HepG2 (cell line): ENCODE results near the gene TSR1. TPM values are rescaled to one million over a fixed set of nuclear protein-coding genes. Genes with fewer than 3 reads are reported as not detected.

Source experiments
- ATAC-seq: fragments of 200-7000 bp; cut with Tn5 transposase; 3 replicates; pipeline ENCODE4 v1.9.1; 2020; ENCODE audit warnings: mild to moderate bottlenecking, moderate library complexity
- BruUV-seq: library from RNA; stranded (reverse); fragments of 400-500 nt; replicated peaks from 2 replicates; lab custom pipeline; 2021; lab: Mats Ljungman, UMichigan
- CTCF ChIA-PET: fragments of 300-600 bp; formaldehyde crosslinking; extraction: SDS; loops from one replicate; lab custom pipeline; 2021; ENCODE audit warnings: low total read pairs, inconsistent platforms, low intra/inter-chr PET ratio; lab: Yijun Ruan, JAX
- POLR2A ChIA-PET: fragments of 350-600 bp; sonication (Branson Sonifier 250); formaldehyde crosslinking; loops from one replicate; lab custom pipeline; 2020; ENCODE audit warnings: antibody characterized with exemption, inconsistent platforms; lab: Yijun Ruan, JAX
- DNase-seq: peaks from one replicate; pipeline ENCODE4 v3.0.0-alpha.2; 2015; ENCODE audit warnings: low spot score
- FAIRE-seq: peaks from 3 replicates; lab custom pipeline; 2011; peaks lifted over from hg19 to GRCh38; lab: Jason Lieb, UNC
- H2AFZ ChIP-seq: one replicate; pipeline ENCODE4 v1.6.1; 2011; ENCODE audit warnings: low read length, inconsistent platforms
- H3K27ac ChIP-seq: fragments of 300-600 bp; 3 replicates; pipeline ENCODE4 v1.8.0; 2011; ENCODE audit warnings: mixed run types, mild to moderate bottlenecking, mixed read lengths, low read length, inconsistent platforms; ENCODE audit not compliant: insufficient read depth; ENCODE audit errors: extremely low read length
- H3K27me3 ChIP-seq, 2 experiments: fragments of 200-600 bp in 1 of 2; 2 replicates in 1 of 2; 3 replicates in 1 of 2; pipeline versions ENCODE4 v1.6.0 to v1.8.0; 2011; ENCODE audit warnings: low read length in 2 of 2, mild to moderate bottlenecking in 2 of 2, moderate library complexity in 2 of 2, inconsistent platforms in 1 of 2; ENCODE audit not compliant: insufficient read depth in 2 of 2, control insufficient read depth in 1 of 2
- H3K36me3 ChIP-seq, 2 experiments: fragments of 200-600 bp in 1 of 2; replicated peaks in 1 of 2; 2 replicates in 1 of 2; 3 replicates in 1 of 2; pipeline versions ENCODE4 v1.5.1 to v1.8.0; 2011; ENCODE audit warnings: low read length in 2 of 2, inconsistent platforms in 1 of 2; ENCODE audit not compliant: insufficient read depth in 2 of 2, control insufficient read depth in 1 of 2
- H3K4me1 ChIP-seq: 2 replicates; pipeline ENCODE4 v1.5.1; 2012; ENCODE audit warnings: low read length, inconsistent platforms; ENCODE audit not compliant: insufficient read depth
- H3K4me2 ChIP-seq: 2 replicates; pipeline ENCODE4 v1.6.0; 2011; ENCODE audit warnings: low read depth, low read length, inconsistent platforms
- H3K4me3 ChIP-seq, 3 experiments: fragments of 200-600 bp in 1 of 3; sonication (generic), shearing (Covaris generic) in 1 of 3; replicated peaks in 1 of 3; 2 replicates each; pipeline ENCODE4 v1.5.1; 2011 to 2016; ENCODE audit warnings: low read length in 3 of 3, inconsistent platforms in 2 of 3, low read depth in 2 of 3, mild to moderate bottlenecking in 2 of 3, control low read depth in 1 of 3, mixed read lengths in 1 of 3; ENCODE audit not compliant: insufficient read depth in 1 of 3
- H3K79me2 ChIP-seq: one replicate; pipeline ENCODE4 v1.6.1; 2011; ENCODE audit warnings: low read length, inconsistent platforms; ENCODE audit not compliant: insufficient read depth
- H3K9ac ChIP-seq: 2 replicates; pipeline ENCODE4 v1.6.0; 2011; ENCODE audit warnings: mild to moderate bottlenecking, low read depth, low read length, inconsistent platforms; ENCODE audit not compliant: insufficient read depth
- H3K9me3 ChIP-seq: 2 replicates; pipeline ENCODE4 v1.5.1; 2012; ENCODE audit warnings: mild to moderate bottlenecking, low read length
- H4K20me1 ChIP-seq: 2 replicates; pipeline ENCODE4 v1.6.0; 2011; ENCODE audit warnings: inconsistent platforms, mild to moderate bottlenecking, low read length, moderate library complexity; ENCODE audit not compliant: insufficient read depth
- AKAP8 ChIP-seq: sonication (generic); formaldehyde crosslinking; IDR thresholded peaks from 2 replicates; pipeline ENCODE4 v1.5.1; 2020; ENCODE audit warnings: mild to moderate bottlenecking, missing genetic modification reagents
- CENPBD1 ChIP-seq: sonication (generic); formaldehyde crosslinking; IDR thresholded peaks from 2 replicates; pipeline ENCODE4 v1.8.0; 2022; ENCODE audit warnings: missing genetic modification reagents, low read depth, mild to moderate bottlenecking, borderline replicate concordance
- DR1 ChIP-seq: sonication (generic); formaldehyde crosslinking; IDR thresholded peaks from 2 replicates; pipeline ENCODE4 v1.8.0; 2021; ENCODE audit warnings: mild to moderate bottlenecking, missing genetic modification reagents, inconsistent platforms
- GLI4 ChIP-seq: sonication (generic); formaldehyde crosslinking; IDR thresholded peaks from 2 replicates; pipeline ENCODE4 v1.5.1; 2020; ENCODE audit warnings: missing genetic modification reagents, mild to moderate bottlenecking, moderate library complexity, borderline replicate concordance
- GZF1 ChIP-seq: sonication (generic); formaldehyde crosslinking; IDR thresholded peaks from 2 replicates; pipeline ENCODE4 v1.5.1; 2020; ENCODE audit warnings: mild to moderate bottlenecking, missing genetic modification reagents
- HOMEZ ChIP-seq: IDR thresholded peaks from 2 replicates; pipeline ENCODE4 v1.6.1; 2016; ENCODE audit warnings: low read depth
- PITX1 ChIP-seq: sonication (generic); formaldehyde crosslinking; IDR thresholded peaks from 2 replicates; pipeline ENCODE4 v1.5.1; 2020; ENCODE audit warnings: mild to moderate bottlenecking, missing genetic modification reagents
- REL ChIP-seq: sonication (generic); formaldehyde crosslinking; conservative IDR thresholded peaks from 2 replicates; pipeline ENCODE4 v1.8.0; 2022; ENCODE audit warnings: mild to moderate bottlenecking, missing genetic modification reagents, moderate library complexity
- RNF219 ChIP-seq: sonication (generic); formaldehyde crosslinking; IDR thresholded peaks from 2 replicates; pipeline ENCODE4 v1.5.0; 2020; ENCODE audit warnings: mild to moderate bottlenecking, missing genetic modification reagents
- TRIM24 ChIP-seq: sonication (generic); formaldehyde crosslinking; IDR thresholded peaks from 2 replicates; pipeline ENCODE4 v1.8.0; 2022; ENCODE audit warnings: mild to moderate bottlenecking, missing genetic modification reagents
- ZNF337 ChIP-seq: sonication (generic); formaldehyde crosslinking; IDR thresholded peaks from 2 replicates; pipeline ENCODE4 v1.5.1; 2020; ENCODE audit warnings: missing genetic modification reagents, low read depth, mild to moderate bottlenecking, borderline replicate concordance
- ZNF432 ChIP-seq: sonication (generic); formaldehyde crosslinking; IDR thresholded peaks from 2 replicates; pipeline ENCODE4 v1.5.0; 2020; ENCODE audit warnings: missing genetic modification reagents, mild to moderate bottlenecking, borderline replicate concordance
- ZNF790 ChIP-seq: sonication (generic); formaldehyde crosslinking; IDR thresholded peaks from 2 replicates; pipeline ENCODE4 v1.8.0; 2022; ENCODE audit warnings: missing genetic modification reagents, mild to moderate bottlenecking, borderline replicate concordance
- WGBS: methylation state at CpG from one replicate; pipeline ENCODE4 v1.1.6; 2017; ENCODE audit warnings: low lambda C conversion rate; 5-methylcytosine and 5-hydroxymethylcytosine counted together
- in situ Hi-C: cut with HindIII; loops from 2 replicates; pipeline ENCODE4 v1.10.0; 2017; ENCODE audit warnings: low pct_unique_long_range_greater_than_20kb; ENCODE audit not compliant: extremely low pct_ligation_motif_present
- intact Hi-C: fragments of 100-400 bp; cut with micrococcal nuclease; formaldehyde crosslinking; loops from one replicate; pipeline ENCODE4 v1.10.0; 2022; ENCODE audit not compliant: unreplicated experiment
- polyA plus RNA-seq, 8 experiments: library from polyadenylated mRNA; depleted of rRNA in 3 of 8; stranded (reverse) in 7 of 8; unstranded in 1 of 8; fragments of >200 nt; fragmentation: Illumina TruSeq in 4 of 8; extraction: Trizol in 4 of 8; gene quantifications; 2 replicates each; pipeline versions ENCODE4 v1.2.1 to v1.2.3, GENCODE V29; 2011 to 2016; ENCODE audit warnings: low read depth in 4 of 8, missing spikeins in 1 of 8, mixed read lengths in 1 of 8; ENCODE audit not compliant: insufficient read depth in 1 of 8
- total RNA-seq, 5 experiments: library from RNA; depleted of rRNA; stranded (reverse); fragments of >200 nt; fragmentation: Illumina TruSeq; extraction: Trizol; gene quantifications; 2 replicates each; pipeline ENCODE4 v1.2.3, GENCODE V29; 2016; ENCODE audit warnings: low read depth in 1 of 5

Gene TSR1
- total and polyA plus RNA-seq, 2 of the 13 experiments (the other 11 are each of a cell fraction or from before 2014, with no cell fraction given) = 7.1 to 65.8 TPM

- Histone ChIP-seq H3K36me3 (peaks cover 16 to 30% of the 10 kb centered on the region in 2 experiments; a peak in 3 of 5 replicates), H3K9ac (no peak overlapping the region), H4K20me1 (no peaks in the 10 kb centered on the region), H3K79me2 (no peaks in the 10 kb centered on the region), H3K27me3 (no peaks in the 10 kb centered on the region), H3K4me3 (no peak overlapping the region), H3K4me2 (no peak overlapping the region), H2AFZ (no peak overlapping the region), H3K4me1 (no peaks in the 10 kb centered on the region), H3K9me3 (no peaks in the 10 kb centered on the region), H3K27ac (no peak overlapping the region)
- no peak for ATAC-seq
- intact Hi-C loops = no loop called here
- no peak for TF ChIP-seq GZF1
- no peak for TF ChIP-seq ZNF432 (CRISPR knock-in tag)
- no peak for TF ChIP-seq DR1 (CRISPR knock-in tag)
- TF ChIP-seq TRIM24 (CRISPR knock-in tag) = no peak
- no peak for TF ChIP-seq ZNF337 (CRISPR knock-in tag)
- no peak for TF ChIP-seq ZNF790 (CRISPR knock-in tag)
- TF ChIP-seq RNF219 = no peak
- no peak for TF ChIP-seq HOMEZ (CRISPR knock-in tag)
- TF ChIP-seq CENPBD1 (CRISPR knock-in tag) = no peak
- no peak for TF ChIP-seq AKAP8 (CRISPR knock-in tag)
- no peak for TF ChIP-seq GLI4 (CRISPR knock-in tag)
- TF ChIP-seq PITX1 (CRISPR knock-in tag) = no peak
- no peak for TF ChIP-seq REL
- DNase-seq = no peak
- 98% methylated on average over 8 of the region's 26 CpGs for WGBS
- FAIRE-seq = no peak
- in situ Hi-C loops = no loop called here
- no TSS peak for BruUV-seq
- ChIA-PET POLR2A (no interaction called here), CTCF (no interaction called here)
Observed at GRCh38 chr17:2363851-2364762, 27.9 kb upstream of the TSR1 start.
